Measurements from ENCODE around the gene SAMSN1.
"Not testable (repeated sequence)": the region's sequence is repeated elsewhere in the genome, so short reads cannot be mapped to it uniquely, and the experiment has no call there.

Gene SAMSN1

DNA sequence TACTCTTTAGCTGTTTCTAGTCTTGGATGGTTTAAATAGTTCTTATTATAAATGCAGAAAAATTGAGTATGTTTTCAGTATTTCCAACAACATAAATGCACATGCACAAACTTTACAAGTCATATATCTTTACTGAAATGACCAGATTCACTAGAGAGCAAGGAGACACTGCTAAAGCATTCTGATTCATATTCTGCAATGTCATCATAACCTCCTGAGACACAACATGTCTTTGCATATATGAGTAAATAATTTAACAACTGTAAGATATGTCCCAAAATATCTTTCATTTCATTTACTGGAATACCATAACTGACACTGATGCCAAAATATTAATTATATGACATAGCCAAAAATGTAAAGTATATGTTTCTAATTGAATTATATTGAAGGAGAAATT lies 16.8 kb upstream of the SAMSN1 start:
- DNase-seq = no peak

DNA sequence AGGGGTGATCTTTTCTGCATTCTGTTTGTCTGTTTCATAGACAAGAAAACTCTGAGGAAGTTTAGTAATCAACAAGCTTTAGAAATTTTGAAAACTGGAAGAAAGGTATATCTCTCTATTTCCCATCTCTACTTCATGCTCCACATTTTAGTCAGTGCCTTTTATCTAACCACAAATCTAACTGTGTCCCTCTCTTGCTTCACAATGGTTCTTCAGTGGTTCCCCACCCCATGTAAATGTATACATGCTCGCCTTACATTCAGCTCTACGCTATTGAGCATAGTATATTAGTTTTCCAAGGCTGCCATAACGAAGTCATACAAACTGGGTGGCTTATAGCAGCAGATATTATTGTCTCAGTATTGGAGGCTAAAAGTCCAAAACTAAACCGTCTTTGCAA lies 14.4 kb upstream of the SAMSN1 start:
- no peak for DNase-seq

DNA sequence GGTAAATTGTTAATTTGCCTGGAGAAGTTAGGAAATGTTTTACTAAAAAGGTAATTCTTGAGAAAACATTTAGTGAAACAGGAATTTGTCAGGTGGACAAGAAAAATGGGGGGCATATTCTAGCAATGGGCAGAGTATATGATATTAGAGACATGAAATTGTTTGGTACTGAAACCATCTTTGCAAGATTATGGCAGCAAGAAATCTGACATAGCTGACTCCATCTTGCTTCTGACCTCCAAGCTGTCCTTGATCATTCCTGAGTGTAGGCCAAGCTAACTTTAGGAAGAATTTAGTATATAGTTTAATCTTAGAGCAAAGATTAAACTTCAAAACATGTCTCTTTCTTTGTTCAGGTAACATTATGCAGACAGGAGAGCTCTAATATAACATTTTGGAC lies 14.0 kb upstream of the SAMSN1 start:
- no peak for DNase-seq

DNA sequence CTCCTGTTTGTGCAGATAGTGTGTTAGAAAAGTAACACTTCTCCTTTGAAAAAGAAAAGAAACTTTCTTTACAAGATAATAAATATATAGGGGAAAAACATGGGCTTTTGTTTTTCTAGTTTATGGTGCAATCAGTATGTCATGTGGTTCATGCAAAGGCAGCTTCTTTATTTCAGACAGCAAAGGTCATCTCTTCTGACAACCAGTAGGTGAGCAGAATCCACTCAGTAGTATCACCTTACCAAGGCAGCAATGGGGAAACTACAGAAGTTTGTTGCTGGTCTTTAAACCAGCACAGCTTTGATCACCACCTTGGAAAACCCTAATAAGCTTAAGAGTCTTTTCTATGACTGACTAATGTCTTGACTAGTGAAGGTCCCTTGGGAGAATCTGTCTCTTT lies 13.0 kb upstream of the SAMSN1 start:
- no peak for DNase-seq

DNA sequence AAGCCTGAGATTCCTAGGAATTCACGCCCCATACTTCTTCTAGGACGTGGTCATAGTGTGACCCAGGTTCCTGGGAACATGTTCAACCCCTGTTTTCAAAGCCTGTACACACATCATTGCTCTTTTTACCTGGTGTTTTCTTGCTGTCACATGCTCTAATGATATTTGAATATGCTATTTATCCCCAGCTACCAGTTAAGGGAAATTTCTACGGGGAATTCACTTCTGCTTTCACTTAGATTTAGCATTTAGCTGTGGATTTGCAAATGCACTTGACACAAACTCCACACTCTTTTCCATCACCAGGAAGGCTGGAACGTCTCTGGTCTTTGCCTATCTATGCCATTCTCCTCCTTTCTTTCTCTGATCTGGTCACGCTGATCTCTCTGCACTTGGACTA lies 11.3 kb upstream of the SAMSN1 start:
- no peak for DNase-seq

DNA sequence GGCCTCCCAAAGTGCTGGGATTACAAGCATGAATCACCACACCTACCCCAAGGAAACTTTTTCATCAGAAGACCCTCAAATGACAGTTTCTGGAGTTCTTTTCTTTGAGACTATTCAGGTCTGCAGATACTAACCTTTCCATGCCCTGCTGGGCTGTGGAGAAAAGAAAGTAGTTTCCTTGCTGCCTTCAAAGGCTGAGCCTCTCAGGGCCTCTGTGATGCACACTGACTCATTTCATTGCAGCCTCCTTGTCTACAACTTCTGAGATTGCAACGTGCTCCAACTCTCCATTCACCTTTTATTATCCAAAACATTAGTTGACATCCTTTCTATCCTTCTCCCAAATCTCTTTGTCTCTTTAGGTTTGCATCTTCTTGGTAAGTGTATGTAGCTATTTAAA lies 8.8 kb upstream of the SAMSN1 start:
- peak; percentile 38 to 43 for DNase-seq

DNA sequence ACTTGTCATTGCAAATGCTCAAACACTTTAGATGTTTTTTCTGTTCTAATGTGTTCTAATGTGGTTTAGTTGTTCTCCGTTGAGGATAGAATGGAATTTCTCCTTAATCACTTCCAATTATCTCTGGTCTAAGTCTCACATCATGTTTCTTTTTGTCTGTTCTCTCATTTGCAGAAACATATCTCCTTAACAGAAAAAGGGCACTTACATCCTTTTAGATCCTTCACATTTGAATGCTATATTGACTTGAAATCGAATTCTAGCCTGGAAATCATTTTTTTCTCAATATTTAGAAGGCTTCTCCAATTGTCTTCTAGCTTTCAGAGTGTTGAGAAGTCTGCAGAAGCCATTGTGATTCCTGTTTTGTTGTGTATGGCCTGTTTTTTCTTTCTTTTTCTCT lies 7.3 kb upstream of the SAMSN1 start:
- no peak for DNase-seq

DNA sequence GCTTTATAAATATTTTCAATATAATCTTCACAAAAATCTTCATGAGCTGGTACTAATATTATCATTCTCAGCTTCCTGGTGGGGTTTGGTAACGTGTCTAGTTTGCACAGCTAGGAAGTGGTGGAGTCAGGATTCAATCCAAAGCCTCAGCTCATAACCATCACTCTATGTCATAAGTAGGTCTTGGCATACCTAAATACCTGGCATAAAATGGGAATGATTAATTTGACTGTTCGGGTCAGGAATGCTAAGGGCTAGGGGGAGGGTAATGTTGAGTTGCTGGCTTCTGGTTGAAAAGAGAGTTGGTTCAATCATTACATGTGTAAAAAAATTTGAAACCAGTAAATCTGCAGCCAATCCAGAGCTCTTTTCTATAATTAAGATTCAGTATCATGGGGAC lies 5.6 kb upstream of the SAMSN1 start:
- DNase-seq = no peak

DNA sequence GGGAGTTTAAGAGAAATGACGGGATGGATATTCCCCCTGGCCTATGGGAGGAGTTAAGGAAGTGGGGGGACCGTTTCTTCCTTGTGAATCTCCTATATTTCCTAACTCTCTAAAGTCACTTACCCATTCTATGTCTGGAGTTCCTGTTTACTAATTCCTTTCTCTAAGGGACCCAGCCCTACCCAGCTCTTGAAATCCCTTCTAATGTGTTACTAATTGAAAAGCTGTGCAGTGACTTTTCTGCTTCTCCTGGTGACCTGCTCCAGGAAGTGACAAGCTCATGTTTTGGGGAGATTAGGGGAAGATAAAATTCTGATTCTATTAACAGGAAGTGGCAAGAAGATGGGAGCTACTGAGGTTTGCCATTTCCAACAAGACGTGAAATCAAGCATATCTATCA lies 4.0 kb upstream of the SAMSN1 start:
- peak in 1 of 2 donors; percentile 13 for DNase-seq

DNA sequence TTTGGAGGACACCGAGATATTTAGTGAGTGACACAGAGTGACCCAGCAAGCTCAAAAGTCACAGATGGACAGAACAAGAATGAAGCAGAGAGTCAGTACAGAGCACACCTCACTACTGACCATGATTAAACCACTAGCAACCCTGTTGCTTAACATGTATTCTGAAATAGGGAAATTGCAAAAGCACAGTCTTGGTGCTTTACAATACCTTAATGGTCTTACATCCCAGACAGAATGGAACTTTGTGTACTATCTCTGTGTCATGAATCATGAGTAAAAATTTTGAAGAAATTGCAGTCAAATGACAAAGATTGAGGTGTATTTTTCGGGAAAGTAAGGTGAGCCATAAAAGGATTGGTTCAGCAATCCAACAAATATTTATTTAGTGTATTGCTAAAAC lies 2.7 kb upstream of the SAMSN1 start:
- no peak for DNase-seq

DNA sequence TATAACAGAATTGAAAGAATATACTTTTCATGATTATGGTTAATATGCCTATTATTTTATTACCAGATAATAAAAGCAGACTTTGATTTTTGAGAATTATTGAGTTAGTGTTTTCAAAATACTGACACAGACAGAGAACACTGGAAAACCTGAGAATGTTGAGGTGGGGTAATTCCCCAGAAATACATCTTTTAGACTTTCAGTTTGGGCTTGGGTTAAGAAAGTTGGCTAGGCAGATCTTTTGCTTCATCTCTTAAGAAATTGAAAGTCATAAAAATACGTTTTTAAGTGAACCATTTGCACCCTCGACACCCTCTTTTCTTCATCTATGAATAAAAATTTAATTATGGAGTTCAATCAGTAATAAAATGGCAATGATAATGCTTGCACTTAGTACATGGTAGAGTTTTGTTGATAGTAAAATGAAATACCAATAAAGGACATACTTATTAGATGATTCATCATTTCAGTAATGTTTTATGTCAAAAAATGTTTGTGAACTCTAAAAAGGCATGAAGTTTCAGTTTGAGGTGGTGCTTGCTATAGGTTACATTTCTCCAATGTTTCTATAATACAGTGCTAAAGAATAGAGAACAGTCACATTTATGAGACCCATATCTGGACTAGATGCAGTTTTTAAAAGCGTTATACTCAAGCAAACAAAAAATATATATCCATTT lies 1.9 kb upstream of the SAMSN1 start:
- DNase-seq = no peak

DNA sequence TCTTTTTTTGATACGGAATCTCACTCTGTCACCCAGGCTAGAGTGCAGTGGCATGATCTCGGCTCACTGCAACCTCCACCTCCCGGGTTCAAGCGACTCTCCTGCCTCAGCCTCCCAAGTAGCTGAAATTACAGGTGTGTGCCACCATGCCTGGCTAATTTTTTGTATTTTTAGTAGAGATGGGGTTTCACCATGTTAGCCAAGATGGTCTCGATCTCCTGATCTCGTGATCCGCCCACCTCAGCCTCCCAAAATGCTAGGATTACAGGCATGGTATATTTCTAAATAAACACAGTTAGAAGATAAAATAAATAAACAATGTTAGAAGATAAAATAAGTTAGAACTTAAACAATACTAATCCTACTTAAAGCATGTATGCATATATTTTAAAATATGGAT lies 604 bp upstream of the SAMSN1 start:
- DNase-seq = not testable (repeated sequence)

DNA sequence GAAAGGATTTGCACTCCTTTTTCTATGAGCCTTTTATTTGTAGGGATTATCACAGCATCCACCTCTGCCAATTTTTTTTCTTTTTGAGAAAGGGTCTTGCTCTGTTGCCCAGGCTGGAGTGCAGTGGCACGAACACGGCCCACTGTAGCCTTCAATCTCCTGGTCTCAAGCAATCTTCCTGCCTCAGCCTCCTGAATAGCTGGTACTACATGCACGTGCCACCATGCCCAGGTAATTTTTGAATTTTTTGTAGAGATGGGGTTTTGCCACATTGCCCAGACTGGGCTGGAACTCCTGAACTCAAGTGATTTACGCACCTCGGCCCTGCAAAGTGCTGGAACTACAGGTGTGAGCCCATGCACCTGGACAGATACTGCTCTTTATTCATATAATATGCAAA lies 2.1 kb downstream of the SAMSN1 start:
- no peak for DNase-seq

DNA sequence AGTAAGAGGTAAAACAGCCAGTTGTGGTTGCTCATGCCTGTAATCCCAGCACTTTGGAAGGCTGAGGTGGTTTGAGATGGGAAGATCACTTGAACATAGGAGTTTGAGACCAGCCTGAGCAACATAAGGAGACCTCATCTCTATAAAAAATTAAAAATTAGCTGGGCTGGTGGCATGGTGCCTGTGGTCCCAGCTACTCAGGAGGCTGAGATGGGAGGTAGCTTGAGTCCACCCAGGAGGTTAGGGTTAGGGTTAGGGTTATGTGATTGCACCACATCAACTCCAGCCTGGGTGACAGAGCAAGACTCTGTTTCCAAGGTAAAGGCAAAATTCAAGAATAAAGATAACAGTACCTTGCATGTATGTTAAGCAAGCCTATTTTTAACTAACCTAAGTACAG lies 3.5 kb downstream of the SAMSN1 start:
- no peak for DNase-seq

DNA sequence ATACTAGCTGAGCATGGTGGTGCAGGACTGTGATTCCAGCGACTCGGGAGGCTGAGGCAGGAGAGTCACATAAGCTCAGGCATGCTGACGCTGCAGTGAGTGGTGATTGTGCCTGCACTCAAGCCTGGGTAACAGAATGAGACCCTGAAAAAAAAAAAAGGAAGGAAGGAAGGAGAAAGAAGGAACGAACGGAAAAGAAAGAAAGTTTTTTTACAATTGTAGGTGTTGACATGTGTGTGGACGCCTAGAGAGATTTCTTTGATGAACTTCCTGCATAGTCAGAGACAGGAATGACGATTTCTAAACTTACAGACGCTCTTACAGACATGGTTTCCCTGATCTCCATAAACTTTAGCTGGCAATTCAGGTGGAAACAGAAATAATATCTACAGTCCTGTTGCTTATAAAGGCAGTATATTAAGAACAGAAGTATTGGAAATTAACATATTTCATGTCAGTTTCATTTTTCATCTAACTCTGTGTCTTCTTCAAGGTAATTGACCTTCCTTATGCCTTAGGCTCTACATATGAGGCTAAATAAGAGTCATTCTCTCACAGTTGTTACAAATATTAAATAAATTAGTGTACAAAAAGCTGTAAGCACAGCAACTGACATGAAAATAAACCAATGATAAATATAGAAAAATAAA lies 4.1 kb downstream of the SAMSN1 start:
- no peak for DNase-seq

DNA sequence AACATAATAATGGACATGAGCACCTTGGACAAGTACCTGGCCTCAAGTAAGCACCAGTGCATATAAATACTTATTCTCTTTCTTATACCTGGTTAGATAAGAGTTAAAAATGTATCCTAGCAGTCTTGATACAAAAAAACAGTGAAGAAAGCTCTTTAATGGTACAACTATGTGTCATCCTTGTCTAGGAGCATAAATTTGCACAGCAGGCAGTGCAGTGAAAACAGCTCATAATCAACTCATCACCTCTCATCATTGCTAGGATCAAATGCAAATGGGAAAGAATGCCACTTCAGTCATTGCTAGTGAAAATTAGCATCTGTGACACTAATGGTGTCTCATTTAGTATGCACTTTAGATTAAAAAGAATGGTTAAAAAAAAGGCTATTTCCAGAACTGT lies 7.6 kb downstream of the SAMSN1 start:
- DNase-seq = no peak

DNA sequence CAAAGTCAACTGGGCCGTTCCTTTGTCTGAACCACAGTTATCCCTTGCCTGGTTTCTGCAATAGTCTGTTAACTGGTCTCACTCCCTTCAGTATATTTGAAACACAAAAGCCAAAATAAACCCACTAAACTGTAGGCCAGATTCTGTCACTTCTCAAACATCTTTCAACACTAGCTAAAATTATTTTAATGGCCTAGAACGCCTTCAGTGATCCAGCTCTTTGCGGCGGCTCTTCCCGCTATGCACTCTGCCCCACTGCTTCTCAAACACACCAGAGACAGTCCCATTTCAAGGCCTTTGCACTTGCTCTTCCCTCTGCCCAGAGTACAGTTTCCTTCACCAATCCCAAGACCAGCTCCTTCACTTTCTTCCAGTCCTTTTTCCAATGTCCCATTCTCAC lies 9.2 kb downstream of the SAMSN1 start:
- DNase-seq = no peak

DNA sequence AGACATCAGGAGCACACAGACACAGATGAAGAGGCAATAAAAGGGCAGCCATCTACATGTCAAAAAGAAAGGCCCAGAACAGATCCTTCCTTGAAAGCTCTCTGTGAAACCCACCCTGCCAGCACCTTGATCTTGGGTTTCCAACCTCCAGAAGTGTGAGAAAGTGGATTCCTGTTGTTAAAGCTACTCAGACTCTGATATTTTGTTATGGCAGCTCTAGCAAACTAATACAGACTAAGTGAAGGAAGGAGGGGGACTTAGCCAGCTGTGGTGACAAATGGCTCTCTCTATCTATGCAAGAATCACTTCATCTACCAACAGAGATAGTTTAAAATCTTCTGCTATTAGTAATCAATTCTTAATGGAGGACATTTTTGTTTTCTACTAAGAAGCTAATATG lies 10.4 kb downstream of the SAMSN1 start:
- no peak for DNase-seq

DNA sequence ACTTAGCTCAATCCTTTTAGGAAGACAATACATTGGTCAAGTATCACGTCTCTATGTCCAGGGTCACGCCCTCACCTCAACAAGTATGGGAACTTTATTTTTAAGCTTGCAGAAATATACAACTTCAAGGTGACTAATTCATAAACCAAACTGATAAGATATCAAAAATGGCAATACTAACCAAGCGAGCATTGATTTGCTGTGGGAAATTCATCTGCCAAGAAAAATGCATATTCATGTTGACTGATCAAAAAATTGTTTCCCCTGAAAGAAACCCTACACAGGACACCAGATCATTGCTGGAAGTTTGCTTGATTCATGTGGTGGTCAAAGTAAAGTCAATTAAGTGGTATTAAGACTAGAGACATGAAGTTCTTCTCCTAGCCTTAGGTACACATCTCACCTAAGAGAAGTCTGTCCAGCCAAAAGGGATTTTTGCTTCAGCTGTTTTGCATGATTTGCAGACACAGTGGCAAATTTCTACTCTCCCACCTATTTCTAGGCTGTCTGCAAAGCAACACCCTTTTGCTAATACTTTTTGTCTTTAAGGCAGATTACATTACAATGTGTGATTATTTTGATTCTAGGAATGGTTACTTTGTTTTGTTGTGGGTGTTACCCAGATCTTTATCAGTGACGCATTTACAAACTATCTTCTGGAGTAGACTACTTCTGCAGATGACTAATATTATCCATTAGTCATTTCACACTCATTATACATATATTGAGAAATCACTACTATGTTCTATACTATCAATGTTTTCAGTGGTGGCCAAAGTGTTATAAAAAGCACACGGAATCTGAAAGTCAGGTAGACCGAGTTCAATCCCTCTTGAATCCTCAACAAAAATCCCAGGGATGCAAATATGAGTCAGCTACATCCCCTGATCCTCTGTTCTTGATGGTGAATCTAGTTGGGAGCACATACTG lies 12.4 kb downstream of the SAMSN1 start:
- DNase-seq = peak; percentile 50 to 52

DNA sequence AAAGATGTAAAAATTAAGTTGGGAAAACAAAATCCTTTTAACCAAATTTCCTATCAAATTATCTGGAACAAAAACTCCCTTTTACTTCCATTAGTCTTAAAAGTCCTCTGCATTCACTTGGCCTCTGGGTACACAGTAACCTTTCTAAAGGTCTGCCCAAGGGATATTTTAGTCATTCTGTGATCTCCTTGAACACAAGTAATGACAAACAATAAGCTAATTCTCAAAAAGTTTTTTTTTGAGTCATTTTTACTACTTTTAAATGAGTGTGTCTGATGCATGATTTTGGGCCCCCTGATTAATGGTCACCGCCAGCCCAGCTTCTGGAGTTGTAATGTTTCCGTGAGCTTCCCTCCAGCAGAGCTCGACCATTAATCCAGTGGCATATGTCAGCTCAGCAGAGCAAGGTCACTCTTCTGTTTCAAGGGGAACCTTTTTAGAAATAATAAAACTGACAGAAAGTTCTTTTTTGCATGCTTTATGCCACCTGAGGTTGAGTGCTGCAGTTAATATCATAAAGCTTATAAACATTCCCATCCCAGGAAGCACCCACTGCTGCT lies 14.3 kb downstream of the SAMSN1 start:
- no peak for DNase-seq

DNA sequence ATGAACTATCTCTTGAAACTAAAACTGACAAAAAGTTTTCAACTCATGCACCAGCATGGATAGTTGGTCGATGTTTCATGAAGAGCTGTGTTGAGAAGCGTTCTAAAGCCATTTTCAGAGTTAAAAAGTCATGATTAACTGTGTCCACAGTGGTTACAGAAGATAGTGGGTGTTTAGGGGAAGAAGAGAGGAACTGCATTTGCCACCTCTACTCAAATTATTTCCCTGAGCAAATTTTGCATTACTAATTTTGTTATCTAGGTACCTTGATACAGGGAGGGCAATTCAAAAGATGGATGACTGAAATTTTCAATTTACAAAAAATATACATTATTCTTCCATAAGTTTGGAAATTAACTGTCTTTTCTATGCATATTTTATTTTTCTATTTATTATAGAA lies 15.5 kb downstream of the SAMSN1 start:
- no peak for DNase-seq

DNA sequence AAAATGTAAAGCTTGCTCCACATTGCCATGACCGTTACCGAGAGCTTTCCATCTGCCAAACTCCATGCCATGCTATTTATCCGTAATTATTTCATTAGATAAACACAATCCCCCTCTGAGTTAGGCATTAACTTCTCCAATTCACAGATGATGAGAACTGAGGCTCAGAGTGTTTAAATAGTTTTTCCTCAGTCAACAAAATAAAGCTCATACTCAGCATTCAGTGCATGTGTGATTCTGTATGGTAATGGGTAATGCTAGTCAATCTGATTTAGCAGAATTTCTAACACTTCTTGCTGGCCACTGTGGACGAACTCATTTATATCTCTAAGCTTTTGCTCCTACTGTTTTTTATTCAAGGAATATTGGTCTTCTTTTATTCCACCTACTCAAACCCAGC lies 17.3 kb downstream of the SAMSN1 start:
- DNase-seq = no peak
